ENCODE results near the gene PHF24. TPM values are rescaled to one million over a fixed set of nuclear protein-coding genes. Genes with fewer than 3 reads are reported as not detected.

PHF24 gene
- not detected for total RNA-seq
- not detected for total RNA-seq (2013)

DNA sequence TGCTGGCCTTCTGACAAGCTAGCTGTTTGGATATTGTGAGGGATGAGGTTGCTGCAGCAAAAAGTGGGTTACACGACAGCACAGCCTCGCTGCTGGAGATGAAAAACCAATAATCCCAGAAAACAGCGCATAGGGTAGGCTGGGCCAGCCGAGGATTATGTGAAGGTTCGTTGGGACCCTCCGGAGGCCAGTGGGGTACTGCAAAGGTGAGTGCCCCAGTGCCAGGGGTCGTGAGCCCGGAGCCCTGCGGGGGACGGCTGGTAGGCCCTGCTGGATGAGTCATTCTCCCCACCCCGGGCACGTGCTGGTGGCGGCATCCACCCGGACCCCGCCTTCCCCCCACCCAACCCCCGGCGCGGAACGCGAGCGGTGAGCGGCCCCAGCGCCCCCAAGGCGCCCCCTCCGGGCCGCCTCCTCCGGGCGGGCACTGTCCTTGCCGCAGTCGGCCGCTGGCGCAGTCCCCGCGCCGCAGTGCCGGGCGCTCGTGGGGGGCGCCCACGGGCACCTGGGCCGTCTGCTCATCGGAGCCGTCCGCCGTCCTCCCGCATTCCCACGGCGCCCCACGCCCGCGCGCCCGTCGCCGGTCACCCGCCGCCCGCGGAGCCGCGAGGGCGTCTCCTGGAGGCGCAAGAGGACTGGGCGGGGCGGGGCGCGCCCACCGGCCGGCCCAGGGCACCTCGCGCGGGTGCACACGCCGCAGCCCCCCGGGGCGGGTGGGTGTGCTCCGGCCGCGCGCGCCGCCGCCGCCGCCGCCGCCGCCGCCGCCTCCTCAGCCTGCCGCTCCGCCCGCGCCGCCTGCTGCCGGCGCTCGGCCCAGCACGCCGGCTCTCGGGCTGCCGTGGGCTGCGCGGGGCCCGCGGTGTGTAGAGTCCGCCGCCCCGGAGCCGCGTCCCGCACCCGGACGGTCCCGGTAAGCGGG is at the start of gene PHF24:
Gene PHF24 (plus strand): TSS at position 794 of the 919 bp plus-strand sequence. CDS start 13,014 bp downstream, outside the sequence.
- H3K27me3 ChIP-seq (ENCODE audit: control insufficient read depth, insufficient read depth, low read length): peaks cover 38% of the 10 kb centered on the region

DNA sequence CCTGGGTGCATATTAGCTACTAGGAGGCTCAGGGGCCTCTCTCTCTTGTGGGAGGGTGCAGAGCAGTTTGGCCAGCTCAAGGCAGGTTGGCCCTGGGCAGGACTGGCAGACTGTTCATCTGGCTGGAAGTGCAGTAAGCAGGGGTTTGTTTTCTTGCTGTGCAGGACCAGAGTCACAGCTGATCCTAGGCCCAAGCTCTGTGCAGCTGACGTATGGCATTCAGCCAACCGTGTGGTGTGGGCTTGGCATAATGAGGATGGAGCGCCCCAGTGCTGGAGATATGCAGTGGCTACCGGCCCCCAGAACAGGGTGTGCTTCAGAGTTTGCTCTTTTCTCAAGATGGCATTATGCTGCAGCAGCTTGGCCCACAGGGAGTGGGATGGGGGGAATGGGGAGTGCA is 31.0 kb upstream of the PHF24 start:
- TF ChIP-seq, protein P1, sequence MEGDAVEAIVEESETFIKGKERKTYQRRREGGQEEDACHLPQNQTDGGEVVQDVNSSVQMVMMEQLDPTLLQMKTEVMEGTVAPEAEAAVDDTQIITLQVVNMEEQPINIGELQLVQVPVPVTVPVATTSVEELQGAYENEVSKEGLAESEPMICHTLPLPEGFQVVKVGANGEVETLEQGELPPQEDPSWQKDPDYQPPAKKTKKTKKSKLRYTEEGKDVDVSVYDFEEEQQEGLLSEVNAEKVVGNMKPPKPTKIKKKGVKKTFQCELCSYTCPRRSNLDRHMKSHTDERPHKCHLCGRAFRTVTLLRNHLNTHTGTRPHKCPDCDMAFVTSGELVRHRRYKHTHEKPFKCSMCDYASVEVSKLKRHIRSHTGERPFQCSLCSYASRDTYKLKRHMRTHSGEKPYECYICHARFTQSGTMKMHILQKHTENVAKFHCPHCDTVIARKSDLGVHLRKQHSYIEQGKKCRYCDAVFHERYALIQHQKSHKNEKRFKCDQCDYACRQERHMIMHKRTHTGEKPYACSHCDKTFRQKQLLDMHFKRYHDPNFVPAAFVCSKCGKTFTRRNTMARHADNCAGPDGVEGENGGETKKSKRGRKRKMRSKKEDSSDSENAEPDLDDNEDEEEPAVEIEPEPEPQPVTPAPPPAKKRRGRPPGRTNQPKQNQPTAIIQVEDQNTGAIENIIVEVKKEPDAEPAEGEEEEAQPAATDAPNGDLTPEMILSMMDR (IDR thresholded peaks at IDR 0.05): no peak
- H3K4me3 Mint-ChIP-seq: no peak overlapping the region
- ATAC-seq (no peak), DNase-seq (no peak)
- H3K4me1 ChIP-seq (ENCODE audit: control insufficient read depth, insufficient read depth, low read length): no peaks in the 10 kb centered on the region
- no peaks in the 10 kb centered on the region for H3K36me3 ChIP-seq (ENCODE audit: control insufficient read depth, insufficient read depth, low read length)
- H3K36me3 Mint-ChIP-seq: peaks cover 20% of the 10 kb centered on the region
- no peak overlapping the region for H3K27ac ChIP-seq (ENCODE audit: low read length)
- peaks cover 7% of the 10 kb centered on the region for H3K9me3 ChIP-seq (ENCODE audit: control insufficient read depth, insufficient read depth, low read length)
- H3K4me1 Mint-ChIP-seq: no peaks in the 10 kb centered on the region
- no peak overlapping the region for H3K27ac Mint-ChIP-seq
- H3K9me3 Mint-ChIP-seq: peaks cover 8 to 12% of the 10 kb centered on the region in 2 donors
- peaks cover 3% of the 10 kb centered on the region for H3K27me3 ChIP-seq (ENCODE audit: control insufficient read depth, insufficient read depth, low read length)
- intact Hi-C loops (cut with micrococcal nuclease): no loop called here
- 93% methylated on average over 4 of the region's 4 CpGs for WGBS (ENCODE audit: insufficient coverage)
- peaks cover 39 to 64% of the 10 kb centered on the region in 2 donors for H3K27me3 Mint-ChIP-seq (ENCODE audit: low read depth in 2 of 2)
- H3K4me3 ChIP-seq (ENCODE audit: low read length): no peak overlapping the region

More for the DNA sequence above, at the start of gene PHF24:
- Mint-ChIP-seq H3K9me3 (no peaks in the 10 kb centered on the region), H3K4me3 (peak within 1 kb of the TSS; percentile 72), H3K4me1 (no peaks in the 10 kb centered on the region), H3K36me3 (no peaks in the 10 kb centered on the region), H3K27ac (no peak within 1 kb of the TSS), H3K27me3 (ENCODE audit: low read depth in 2 of 2) (peaks cover 47 to 59% of the 10 kb centered on the region in 2 donors)
- TF ChIP-seq, protein P1 (IDR thresholded peaks at IDR 0.05): no peak
- H3K9me3 ChIP-seq (ENCODE audit: control insufficient read depth, insufficient read depth, low read length): no peaks in the 10 kb centered on the region
- peak; percentile 67 to 83 (median 81) for ATAC-seq
- H3K4me3 ChIP-seq (ENCODE audit: low read length): no peak within 1 kb of the TSS
- WGBS (ENCODE audit: insufficient coverage): 2% methylated on average over 116 of the region's 116 CpGs
- no peak within 1 kb of the TSS for H3K27ac ChIP-seq (ENCODE audit: low read length)
- peaks cover 5% of the 10 kb centered on the region for H3K4me1 ChIP-seq (ENCODE audit: control insufficient read depth, insufficient read depth, low read length)
- no peaks in the 10 kb centered on the region for H3K36me3 ChIP-seq (ENCODE audit: control insufficient read depth, insufficient read depth, low read length)
- DNase-seq: peak in 1 of 2 donors; percentile 51
- intact Hi-C loops (cut with micrococcal nuclease): no loop called here

DNA sequence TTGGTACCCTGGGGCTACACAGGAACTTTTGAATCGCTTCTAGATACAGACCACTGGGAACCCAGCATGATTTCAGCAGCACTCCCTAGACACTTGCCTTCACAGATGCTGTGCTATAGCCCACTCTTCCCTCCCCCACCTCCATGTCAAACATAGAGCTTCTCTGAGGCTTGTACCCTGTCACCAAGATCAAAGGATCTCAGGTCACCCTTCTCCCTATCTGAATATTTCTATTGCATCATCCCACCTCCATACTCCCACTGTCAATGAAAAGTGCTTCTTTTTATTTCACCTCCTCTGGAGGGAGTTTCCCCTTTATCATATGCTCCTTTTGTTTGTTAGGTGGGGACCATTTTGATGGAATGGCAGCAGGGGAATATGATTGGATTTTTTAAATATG is 29.2 kb upstream of the PHF24 start:
- Mint-ChIP-seq H3K27me3 (ENCODE audit: low read depth in 2 of 2) (peaks cover 33 to 52% of the 10 kb centered on the region in 2 donors), H3K4me1 (no peaks in the 10 kb centered on the region), H3K36me3 (peaks cover 19% of the 10 kb centered on the region), H3K27ac (no peak overlapping the region), H3K9me3 (peaks cover 8 to 12% of the 10 kb centered on the region in 2 donors), H3K4me3 (no peak overlapping the region)
- H3K4me1 ChIP-seq (ENCODE audit: control insufficient read depth, insufficient read depth, low read length): no peaks in the 10 kb centered on the region
- H3K27me3 ChIP-seq (ENCODE audit: control insufficient read depth, insufficient read depth, low read length): peaks cover 3% of the 10 kb centered on the region
- intact Hi-C loops (cut with micrococcal nuclease): no loop called here
- no peaks in the 10 kb centered on the region for H3K36me3 ChIP-seq (ENCODE audit: control insufficient read depth, insufficient read depth, low read length)
- ATAC-seq: no peak
- DNase-seq: no peak
- peaks cover 7% of the 10 kb centered on the region for H3K9me3 ChIP-seq (ENCODE audit: control insufficient read depth, insufficient read depth, low read length)
- H3K4me3 ChIP-seq (ENCODE audit: low read length): no peak overlapping the region
- 87% methylated on average over 1 of the region's 1 CpG for WGBS (ENCODE audit: insufficient coverage)
- H3K27ac ChIP-seq (ENCODE audit: low read length): no peak overlapping the region
- TF ChIP-seq, protein P1 (IDR thresholded peaks at IDR 0.05): no peak

All from natural killer cell (primary cell).